GM19240 (cell line): ENCODE data around the gene ENTPD2.
"Not testable (repeated sequence)": the region's sequence is repeated elsewhere in the genome, so short reads cannot be mapped to it uniquely, and the experiment has no call there.

Experiments
- DNase-seq: peaks from one replicate; pipeline ENCODE4 v3.0.0; 2011; ENCODE audit warnings: low spot score; ENCODE audit not compliant: insufficient read length

Gene ENTPD2

DNA sequence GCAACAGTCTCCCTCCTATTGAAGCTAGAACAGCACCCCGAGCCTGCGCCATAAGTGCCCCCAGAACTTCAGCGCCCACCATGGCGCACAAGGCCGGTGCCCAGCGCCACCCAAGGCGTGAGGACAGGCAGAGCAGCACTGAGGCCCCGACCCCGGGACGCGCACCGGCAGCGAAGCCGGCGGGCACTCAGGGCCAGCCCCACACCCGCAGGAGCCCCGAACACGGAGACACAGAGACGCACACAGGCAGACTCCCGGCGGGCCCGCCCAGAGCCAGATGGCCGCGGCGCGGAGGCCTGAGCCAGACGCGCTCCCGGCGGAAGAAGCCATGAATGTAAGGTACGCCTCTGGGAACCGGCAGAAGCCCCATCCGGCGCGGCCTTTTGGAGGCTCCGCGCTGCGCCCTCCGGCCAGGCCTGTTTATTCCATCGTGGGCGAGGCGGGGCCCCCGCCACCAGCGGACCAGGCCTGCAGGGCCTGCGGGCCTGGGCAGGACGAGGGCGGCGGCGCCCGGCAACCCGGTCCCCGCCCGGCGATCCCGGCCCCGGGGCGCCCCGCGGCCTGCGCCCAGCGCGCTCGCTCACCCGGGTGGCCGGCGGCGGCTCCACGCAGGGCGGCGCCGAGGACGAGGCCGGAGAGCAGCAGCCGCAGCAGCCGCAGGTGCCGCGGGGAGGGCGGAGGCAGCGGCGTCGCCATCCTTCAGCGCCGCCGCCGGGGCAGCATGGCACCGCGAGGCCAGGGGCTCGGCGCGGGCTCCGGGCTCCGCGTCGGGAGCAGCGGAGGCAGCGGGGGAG, 8.4 kb downstream of the ENTPD2 start:
- DNase-seq: no peak

DNA sequence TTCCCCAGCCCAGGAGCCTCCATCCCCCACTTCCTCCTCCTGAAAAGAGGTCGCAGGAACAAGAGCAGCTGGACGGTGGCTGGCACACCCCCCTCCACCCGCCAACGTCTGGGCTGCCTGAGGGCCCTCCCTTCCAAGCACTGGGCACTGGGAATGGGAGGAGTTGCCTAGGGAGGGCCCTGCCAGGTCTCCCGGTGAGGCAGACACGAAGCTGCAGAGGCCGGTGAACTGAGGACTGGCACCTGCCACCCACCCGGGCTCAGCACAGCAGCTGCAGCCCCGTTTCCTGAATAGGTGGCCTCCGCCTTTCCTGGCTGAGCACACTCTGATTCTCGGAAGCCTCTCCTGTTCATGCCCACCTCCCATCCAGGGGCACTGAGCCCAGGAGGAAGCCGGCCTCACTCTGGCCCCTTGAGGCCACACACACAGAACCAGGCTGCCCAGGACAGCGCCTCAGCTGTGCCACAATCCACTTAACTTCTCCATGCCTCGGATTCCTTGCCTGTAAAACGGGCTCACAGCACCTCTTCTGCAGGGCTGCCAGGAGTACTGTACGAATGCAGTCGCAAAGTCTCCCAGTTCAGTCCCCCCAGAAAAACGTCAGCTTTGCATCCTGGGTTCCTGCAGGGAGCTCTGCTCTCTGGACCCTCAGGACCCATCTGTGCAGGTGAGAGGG, 9.2 kb downstream of the ENTPD2 start:
- DNase-seq: no peak

DNA sequence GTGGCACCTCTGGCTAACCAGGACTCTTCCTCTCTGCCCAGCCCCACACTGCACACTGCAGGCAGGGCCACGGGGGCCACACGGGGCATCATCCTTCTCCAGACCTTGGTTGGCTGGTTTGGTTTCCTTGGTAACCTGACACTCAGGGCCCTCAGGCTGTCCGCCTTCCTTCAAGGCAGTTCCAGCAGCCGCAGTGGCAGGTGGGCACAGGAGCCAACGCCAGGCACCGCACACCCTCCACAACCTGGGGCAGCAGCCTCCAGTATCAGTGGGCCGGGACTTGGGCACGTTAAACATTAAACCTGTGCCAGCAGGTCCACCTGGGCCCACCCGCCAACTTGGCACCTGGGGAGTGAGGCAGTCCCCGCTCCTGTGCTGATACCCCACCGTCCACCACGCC, 9.8 kb downstream of the ENTPD2 start:
- no peak for DNase-seq

DNA sequence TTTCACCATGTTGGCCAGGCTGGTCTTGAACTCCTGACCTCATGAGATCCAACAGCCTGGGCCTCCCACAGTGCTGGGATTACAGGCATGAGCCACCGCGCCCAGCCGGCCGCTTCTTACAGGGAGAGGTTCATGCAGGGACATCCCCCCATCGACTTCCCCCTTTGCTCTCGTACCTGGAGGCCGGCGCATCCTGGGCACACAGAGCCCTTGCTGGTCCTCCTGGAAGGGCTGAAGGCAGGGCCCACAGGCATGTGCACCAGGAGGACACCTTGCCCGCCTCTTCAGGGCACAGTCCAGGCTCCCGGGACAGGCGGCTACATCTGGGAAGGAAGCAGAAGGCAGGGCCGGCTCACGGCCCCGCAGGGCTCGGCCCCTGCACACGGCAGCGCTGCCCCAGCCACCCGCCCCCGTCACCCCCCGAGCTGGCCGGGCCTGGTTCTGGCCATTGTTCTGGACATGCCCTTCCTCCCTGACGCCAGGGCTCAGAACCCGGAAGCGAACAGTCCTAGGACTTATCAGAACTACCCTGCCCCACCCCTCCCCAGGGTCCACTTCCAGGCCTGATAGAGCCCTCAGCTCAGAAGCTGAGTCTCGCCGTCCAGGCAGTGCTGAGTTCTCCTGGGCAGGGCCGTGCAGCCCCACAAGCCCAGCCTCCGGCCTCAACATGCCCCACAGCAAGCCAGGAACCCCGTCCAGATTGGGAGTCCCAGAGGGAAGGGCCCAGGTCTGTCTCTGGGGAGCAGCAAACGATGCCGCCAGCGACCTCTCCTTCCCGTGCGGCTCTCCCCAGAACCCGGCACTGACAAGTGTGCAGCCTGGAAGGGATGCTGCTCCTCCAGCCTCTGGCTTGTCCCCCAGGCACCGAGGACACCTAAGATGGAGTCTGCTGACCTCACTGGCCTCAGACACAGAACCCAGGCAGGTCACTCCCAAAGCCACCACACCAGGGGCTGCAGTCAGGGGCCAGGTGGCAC, 10.8 kb downstream of the ENTPD2 start:
- no peak for DNase-seq

- DNase-seq: no peak
Measured at GRCh38 chr9:137041124-137041523, 12.7 kb downstream of the ENTPD2 start.

DNA sequence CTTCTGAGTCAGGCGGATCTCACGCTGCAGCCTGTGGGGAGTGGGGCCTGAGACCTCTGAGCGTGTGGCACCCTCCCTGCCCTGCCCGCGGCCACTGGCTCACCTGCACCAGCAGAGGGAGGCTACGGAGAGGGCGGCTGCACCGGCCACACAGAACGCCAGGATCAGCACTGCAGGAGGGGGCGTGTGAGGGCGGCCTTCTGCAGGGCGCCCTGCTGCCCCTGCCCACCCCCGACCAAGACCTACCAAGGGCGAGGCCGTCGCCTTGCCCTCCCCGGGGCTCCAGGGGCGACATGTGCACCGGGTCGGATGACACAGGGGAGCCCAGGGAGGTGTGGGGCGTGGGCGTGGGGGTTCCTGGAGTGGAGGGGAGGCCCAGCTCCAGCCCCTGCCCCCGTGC, 13.3 kb downstream of the ENTPD2 start:
- no peak for DNase-seq

DNA sequence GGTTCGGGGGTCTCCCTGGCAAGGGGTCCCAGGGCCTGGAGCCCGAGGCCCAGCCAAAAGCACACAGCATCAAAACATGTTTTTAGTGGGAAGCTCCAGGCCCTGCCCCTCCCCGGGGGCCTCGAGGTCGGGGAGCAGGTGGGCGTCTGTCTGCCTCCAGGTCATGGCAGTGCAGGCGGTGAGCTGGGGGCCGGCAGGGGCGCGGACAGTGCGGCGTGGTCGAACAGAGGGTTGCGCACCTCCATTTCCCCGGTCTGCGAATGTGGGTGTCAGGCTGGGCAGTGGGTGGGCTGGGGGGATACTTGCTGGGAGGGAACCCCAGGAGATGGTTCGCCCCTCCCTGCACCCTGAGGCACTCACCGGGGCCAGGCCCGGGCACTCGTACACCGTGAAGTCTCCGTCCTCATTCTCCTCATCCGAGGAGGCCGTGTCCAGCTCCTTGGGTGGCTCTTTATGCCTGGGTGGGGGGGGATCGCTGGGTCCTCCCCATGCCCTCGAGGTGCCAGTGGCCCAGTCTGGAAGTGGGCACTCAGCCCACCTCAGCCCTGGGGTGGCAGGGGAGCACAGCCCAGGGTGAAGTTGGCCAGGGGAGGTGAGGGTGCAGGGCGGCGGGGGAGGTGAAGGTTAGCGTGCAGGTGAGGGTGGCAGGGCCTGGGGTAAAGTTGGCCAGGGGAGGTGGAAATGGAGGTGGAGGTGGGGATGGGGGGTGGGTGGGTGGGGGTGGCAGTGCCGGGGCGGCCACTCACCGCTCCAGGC, 14.1 kb downstream of the ENTPD2 start:
- no peak for DNase-seq

- no peak for DNase-seq
Measured at GRCh38 chr9:137038916-137039315, 14.9 kb downstream of the ENTPD2 start.

DNA sequence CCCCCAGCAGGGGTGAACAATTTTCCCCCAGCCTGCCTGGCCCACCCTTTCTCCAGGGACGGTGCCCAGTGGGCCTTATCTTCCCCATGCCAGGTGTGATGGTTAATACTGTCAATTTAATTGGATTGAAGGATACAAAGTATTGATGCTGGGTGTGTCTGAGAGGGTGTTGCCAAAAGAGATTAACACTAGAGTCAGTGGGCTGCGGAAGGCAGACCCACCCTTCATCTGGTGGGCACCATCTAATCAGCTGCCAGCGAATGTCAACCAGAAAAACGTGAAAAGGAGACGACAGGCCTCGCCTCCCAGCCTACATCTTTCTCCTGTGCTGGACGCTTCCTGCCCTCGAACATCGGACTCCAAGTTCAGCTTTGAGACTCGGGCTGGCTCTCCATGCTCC, 16.4 kb downstream of the ENTPD2 start:
- no peak for DNase-seq

DNA sequence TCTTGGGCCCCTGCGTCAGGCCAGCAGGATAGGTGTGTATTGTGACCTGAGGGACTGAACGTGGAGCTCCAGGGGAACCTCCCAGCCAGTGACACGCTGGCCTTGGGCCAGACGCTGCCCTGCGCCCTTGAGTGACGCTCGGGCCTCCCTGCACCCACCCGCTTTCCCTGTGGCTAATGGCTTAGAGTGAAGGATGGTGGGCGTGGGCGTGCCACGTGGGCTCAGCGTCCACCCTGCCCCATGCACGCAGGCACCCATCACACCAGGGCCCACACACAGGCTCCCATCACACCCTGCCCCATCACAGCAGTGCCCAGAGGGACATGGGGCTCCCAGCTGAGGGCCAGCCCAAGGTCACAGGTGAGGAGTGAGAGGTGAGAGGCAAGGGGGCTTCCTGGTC, 16.8 kb downstream of the ENTPD2 start:
- DNase-seq: no peak

GRCh38 chr9:137035937-137036336, 17.9 kb downstream of the ENTPD2 start:
- no peak for DNase-seq

DNA sequence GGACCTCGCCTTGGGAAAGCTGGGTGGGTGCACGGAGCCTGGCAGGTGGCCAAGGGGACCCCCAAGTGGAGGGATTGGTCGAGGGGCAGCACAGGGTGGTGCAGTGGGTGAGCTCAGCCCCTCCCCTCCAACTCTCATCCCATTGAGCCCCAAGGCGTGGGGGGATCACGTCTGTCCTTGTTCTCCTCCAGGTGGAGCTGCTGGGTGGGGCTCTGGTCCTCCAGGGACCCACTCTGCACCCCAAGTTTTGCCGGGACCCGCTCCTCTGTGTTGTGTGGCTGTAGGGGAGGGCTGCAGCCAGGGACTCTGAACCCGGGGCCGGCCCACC, 18.4 kb downstream of the ENTPD2 start:
- DNase-seq: no peak

- DNase-seq: peak; percentile 99
Measured at GRCh38 chr9:137034709-137035506, 19.0 kb downstream of the ENTPD2 start.

DNA sequence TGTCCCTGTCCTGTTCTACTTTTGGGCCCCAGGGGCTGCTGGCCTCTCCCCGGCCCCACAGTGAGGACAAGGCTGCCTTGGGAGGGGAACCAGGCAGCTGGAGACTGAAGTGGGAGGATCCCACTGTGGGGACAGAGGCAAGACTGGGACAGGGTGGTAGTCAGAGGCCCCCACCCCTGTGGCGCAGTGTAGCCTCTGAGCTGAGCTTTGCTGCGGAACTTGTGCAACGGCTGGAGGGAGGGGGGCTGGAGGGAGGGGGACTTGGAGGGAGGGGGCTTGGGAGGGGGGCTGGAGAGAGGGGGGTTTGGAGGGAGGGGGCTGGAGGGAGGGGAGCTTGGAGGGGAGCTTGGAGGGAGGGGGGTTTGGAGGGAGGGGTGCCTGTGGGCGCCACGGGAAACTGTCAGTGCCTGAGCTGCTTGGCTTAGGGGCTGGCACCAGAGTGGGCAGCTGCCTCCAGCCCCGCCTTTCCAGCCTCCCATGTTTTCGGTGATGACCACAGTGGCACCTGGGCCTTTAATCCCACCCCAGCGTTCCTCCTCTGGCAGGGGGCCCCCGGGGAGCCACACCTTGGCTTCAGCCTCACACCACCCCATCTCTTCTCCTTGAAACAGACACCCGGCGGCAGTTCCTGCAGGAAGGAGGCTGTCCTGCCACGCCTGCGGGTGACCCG, 19.7 kb downstream of the ENTPD2 start:
- DNase-seq: no peak

DNA sequence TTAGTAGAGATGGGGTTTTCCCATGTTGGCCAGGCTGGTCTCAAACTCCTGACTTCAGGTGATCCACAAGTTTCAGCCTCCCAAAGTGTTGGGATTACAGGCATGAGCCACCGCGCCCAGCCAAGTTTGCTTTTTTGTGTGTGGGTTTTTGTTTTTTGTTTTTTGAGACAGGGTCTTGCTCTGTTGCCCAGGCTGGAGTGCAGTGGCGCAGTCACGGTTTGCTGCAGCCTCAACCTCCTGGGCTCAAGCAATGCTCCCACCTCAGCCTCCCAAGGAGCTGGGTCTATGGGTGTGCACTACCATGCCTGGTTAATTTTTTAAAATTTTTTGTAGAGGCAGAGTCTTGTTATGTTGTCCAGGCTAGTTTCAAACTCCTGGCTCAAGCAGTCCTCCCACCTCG, 20.4 kb downstream of the ENTPD2 start:
- DNase-seq: not testable (repeated sequence)

DNA sequence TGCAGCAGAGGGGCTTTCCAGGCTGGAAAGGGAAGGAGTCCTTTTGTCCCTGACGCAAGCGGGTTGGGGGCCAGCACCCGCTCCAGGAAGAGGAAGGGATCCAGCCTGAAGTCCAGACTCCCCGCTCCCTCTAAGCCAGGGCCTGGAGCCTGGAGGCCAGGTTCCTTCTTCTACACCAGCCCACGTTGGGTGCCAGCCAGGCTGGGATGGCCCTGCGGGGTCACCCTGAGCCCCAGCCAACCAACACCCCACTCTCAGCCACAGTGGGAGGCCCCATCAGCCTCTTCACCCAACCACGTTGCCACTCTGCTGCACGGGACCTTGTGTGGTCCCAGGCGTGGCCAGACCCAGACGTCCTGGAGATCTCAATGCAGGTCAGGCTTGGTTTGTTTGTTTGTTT, 21.0 kb downstream of the ENTPD2 start:
- DNase-seq: no peak

- no peak for DNase-seq
Measured at GRCh38 chr9:137031904-137032640, 21.8 kb downstream of the ENTPD2 start, which contains the start of gene FUT7. Gene FUT7, minus strand, starts transcription at chr9:137032088. Its CDS starts 97 bp downstream, at chr9:137031991.

GRCh38 chr9:137030538-137031527, 23.0 kb downstream of the ENTPD2 start:
- no peak for DNase-seq
